Measurements from ENCODE around the gene SCD5.

Gene SCD5

GRCh38 chr4:82630079-82630478 is 168.5 kb downstream of the SCD5 start:
- no peak for DNase-seq (ENCODE audit: low spot score)

GRCh38 chr4:82629238-82630000 is 169.2 kb downstream of the SCD5 start:
- DNase-seq (ENCODE audit: low spot score), result peak; percentile 50

GRCh38 chr4:82626251-82626868 is 172.2 kb downstream of the SCD5 start:
- no peak for DNase-seq (ENCODE audit: low spot score)

- DNase-seq (ENCODE audit: low spot score), result peak; percentile 37
These were observed 173.8 kb downstream of the SCD5 start for GRCh38 chr4:82624819-82625218.

- DNase-seq (ENCODE audit: low spot score), result no peak
These were observed 175.4 kb downstream of the SCD5 start for GRCh38 chr4:82623121-82623683.

- DNase-seq (ENCODE audit: low spot score), result no peak
These were observed 177.3 kb downstream of the SCD5 start for GRCh38 chr4:82621251-82621650.

GRCh38 chr4:82620126-82620735 is 178.4 kb downstream of the SCD5 start:
- DNase-seq (ENCODE audit: low spot score), result no peak

- DNase-seq (ENCODE audit: low spot score), result no peak
These were observed 180.4 kb downstream of the SCD5 start for GRCh38 chr4:82618103-82618720.

- no peak for DNase-seq (ENCODE audit: low spot score)
These were observed 183.7 kb downstream of the SCD5 start for GRCh38 chr4:82614838-82615449.

GRCh38 chr4:82613121-82613520 is 185.5 kb downstream of the SCD5 start:
- no peak for DNase-seq (ENCODE audit: low spot score)

GRCh38 chr4:82611982-82612381 is 186.6 kb downstream of the SCD5 start:
- peak; percentile 66 for DNase-seq (ENCODE audit: low spot score)

- DNase-seq (ENCODE audit: low spot score), result no peak
These were observed 187.1 kb downstream of the SCD5 start for GRCh38 chr4:82611527-82611926.

- no peak for DNase-seq (ENCODE audit: low spot score)
These were observed 188.6 kb downstream of the SCD5 start for GRCh38 chr4:82610041-82610440.

- no peak for DNase-seq (ENCODE audit: low spot score)
These were observed 192.0 kb downstream of the SCD5 start for GRCh38 chr4:82606622-82607021.

GRCh38 chr4:82604522-82604921 is 194.1 kb downstream of the SCD5 start:
- DNase-seq (ENCODE audit: low spot score), result no peak

GRCh38 chr4:82601242-82602015 is 197.2 kb downstream of the SCD5 start:
- DNase-seq (ENCODE audit: low spot score), result no peak

GRCh38 chr4:82599336-82599735 is 199.3 kb downstream of the SCD5 start:
- no peak for DNase-seq (ENCODE audit: low spot score)

GRCh38 chr4:82594456-82594855 is 204.1 kb downstream of the SCD5 start:
- DNase-seq (ENCODE audit: low spot score), result no peak

GRCh38 chr4:82593411-82593810 is 205.2 kb downstream of the SCD5 start:
- DNase-seq (ENCODE audit: low spot score), result no peak

GRCh38 chr4:82592639-82593038 is 206.0 kb downstream of the SCD5 start:
- no peak for DNase-seq (ENCODE audit: low spot score)

- no peak for DNase-seq (ENCODE audit: low spot score)
These were observed 207.0 kb downstream of the SCD5 start for GRCh38 chr4:82591592-82591991.

All from Ammon's horn (tissue), 1 donor.